Activated T-helper 9 cell treated with anti-CD3 and anti-CD28 coated beads, Interleukin-2, amount 50 U/mL, for 16 hours (primary cell): Measurements from ENCODE around the gene PMIS2.

Source experiments
- DNase-seq: peaks from one replicate; pipeline ENCODE4 v3.0.0-alpha.2; 2020; ENCODE audit warnings: low read depth

The PMIS2 gene

GRCh38 chr19:35556846-35557538, 29.0 kb upstream of the PMIS2 start:
- no peak for DNase-seq

GRCh38 chr19:35557539-35558399, 28.2 kb upstream of the PMIS2 start:
- peak; percentile 32 for DNase-seq

- DNase-seq: no peak
Measured at GRCh38 chr19:35558400-35559280, 27.3 kb upstream of the PMIS2 start.

GRCh38 chr19:35559281-35559659, 26.7 kb upstream of the PMIS2 start:
- no peak for DNase-seq

GRCh38 chr19:35559781-35560180, 26.2 kb upstream of the PMIS2 start:
- DNase-seq: no peak

- no peak for DNase-seq
Measured at GRCh38 chr19:35560271-35560670, 25.7 kb upstream of the PMIS2 start.

- no peak for DNase-seq
Measured at GRCh38 chr19:35560677-35561076, 25.3 kb upstream of the PMIS2 start.

GRCh38 chr19:35561436-35561835, 24.5 kb upstream of the PMIS2 start:
- no peak for DNase-seq

- DNase-seq: no peak
Measured at GRCh38 chr19:35562336-35562735, 23.6 kb upstream of the PMIS2 start.

GRCh38 chr19:35562776-35563175, 23.2 kb upstream of the PMIS2 start:
- DNase-seq: no peak

- DNase-seq: no peak
Measured at GRCh38 chr19:35563207-35563829, 22.7 kb upstream of the PMIS2 start, which contains the start of gene ATP4A. ATP4A (minus strand) TSS chr19:35563658; CDS start chr19:35563629, 29 bp downstream.

GRCh38 chr19:35565016-35565856, 20.7 kb upstream of the PMIS2 start:
- DNase-seq: no peak

- no peak for DNase-seq
Measured at GRCh38 chr19:35566738-35567137, 19.2 kb upstream of the PMIS2 start.

GRCh38 chr19:35569281-35569781, 16.6 kb upstream of the PMIS2 start:
- no peak for DNase-seq

GRCh38 chr19:35571406-35571965, 14.5 kb upstream of the PMIS2 start:
- DNase-seq: no peak

GRCh38 chr19:35577918-35578317, 8.1 kb upstream of the PMIS2 start:
- DNase-seq: no peak

GRCh38 chr19:35578707-35579106, 7.3 kb upstream of the PMIS2 start:
- DNase-seq: no peak

GRCh38 chr19:35582760-35583159, 3.2 kb upstream of the PMIS2 start:
- DNase-seq: no peak

- DNase-seq: no peak
Measured at GRCh38 chr19:35587321-35587720, 1.3 kb downstream of the PMIS2 start.

GRCh38 chr19:35590875-35591274, 4.9 kb downstream of the PMIS2 start:
- no peak for DNase-seq
